Mucosa of rectum (tissue), 2 donors: ENCODE measurements around the gene CDC42EP3.

Experiments used
- H3K27ac ChIP-seq, 2 donors: one replicate each; pipeline ENCODE4 v1.7.0; 2013; ENCODE audit warnings: inconsistent platforms in 2 of 2, low read depth in 2 of 2, low read length in 2 of 2
- H3K27me3 ChIP-seq, 2 donors: one replicate each; pipeline ENCODE4 v1.7.0; 2013; ENCODE audit warnings: low read length in 2 of 2; ENCODE audit not compliant: control insufficient read depth in 2 of 2, insufficient read depth in 2 of 2
- H3K36me3 ChIP-seq, 2 donors: one replicate each; pipeline ENCODE4 v1.7.0; 2013; ENCODE audit warnings: low read length in 2 of 2; ENCODE audit not compliant: control insufficient read depth in 2 of 2, insufficient read depth in 2 of 2
- H3K4me1 ChIP-seq, 2 donors: one replicate each; pipeline ENCODE4 v1.7.0; 2013; ENCODE audit warnings: low read length in 2 of 2, mild to moderate bottlenecking in 1 of 2; ENCODE audit not compliant: control insufficient read depth in 2 of 2, insufficient read depth in 2 of 2
- H3K4me3 ChIP-seq, 2 donors: one replicate each; pipeline ENCODE4 v1.7.0; 2013; ENCODE audit warnings: low read length in 2 of 2
- H3K9ac ChIP-seq, 2 donors: one replicate each; pipeline ENCODE4 v1.7.0; 2013; ENCODE audit warnings: low read length in 2 of 2, low read depth in 1 of 2, mild to moderate bottlenecking in 1 of 2
- H3K9me3 ChIP-seq, 2 donors: one replicate each; pipeline ENCODE4 v1.7.0; 2013; ENCODE audit warnings: low read length in 2 of 2; ENCODE audit not compliant: control insufficient read depth in 2 of 2
- donor health status: healthy.
- donor health status: Normal muscosa, but diverticular disease.

Gene CDC42EP3

GRCh38 chr2:37658682-37659081 lies 12.8 kb downstream of the CDC42EP3 start:
- Histone ChIP-seq H3K9ac (no peak overlapping the region), H3K27me3 (no peaks in the 10 kb centered on the region), H3K9me3 (no peaks in the 10 kb centered on the region), H3K4me1 (peaks cover 22 to 28% of the 10 kb centered on the region in 2 donors), H3K4me3 (no peak overlapping the region), H3K27ac (no peak overlapping the region), H3K36me3 (no peaks in the 10 kb centered on the region)

- Histone ChIP-seq H3K4me3 (no peak overlapping the region), H3K36me3 (no peaks in the 10 kb centered on the region), H3K27me3 (no peaks in the 10 kb centered on the region), H3K9ac (no peak overlapping the region), H3K9me3 (no peaks in the 10 kb centered on the region), H3K27ac (no peak overlapping the region), H3K4me1 (peaks cover 23 to 36% of the 10 kb centered on the region in 2 donors)
These were observed 14.0 kb downstream of the CDC42EP3 start for GRCh38 chr2:37657471-37657870.

GRCh38 chr2:37656512-37657423 lies 14.7 kb downstream of the CDC42EP3 start:
- Histone ChIP-seq H3K27me3 (no peaks in the 10 kb centered on the region), H3K9ac (no peak overlapping the region), H3K36me3 (no peaks in the 10 kb centered on the region), H3K9me3 (no peaks in the 10 kb centered on the region), H3K4me3 (no peak overlapping the region), H3K4me1 (peaks cover 27 to 37% of the 10 kb centered on the region in 2 donors), H3K27ac (peak overlapping the region in 1 of 2 donors; percentile 25)

- Histone ChIP-seq H3K27ac (peak overlapping the region in 1 of 2 donors; percentile 65), H3K4me3 (peak overlapping the region in 1 of 2 donors; percentile 37), H3K27me3 (no peaks in the 10 kb centered on the region), H3K9ac (no peak overlapping the region), H3K4me1 (peaks cover 27 to 35% of the 10 kb centered on the region in 2 donors), H3K36me3 (no peaks in the 10 kb centered on the region), H3K9me3 (no peaks in the 10 kb centered on the region)
These were observed 16.3 kb downstream of the CDC42EP3 start for GRCh38 chr2:37654932-37655841.

- no peaks in the 10 kb centered on the region for H3K36me3 ChIP-seq
- H3K4me1 ChIP-seq: peaks cover 27 to 35% of the 10 kb centered on the region in 2 donors
- no peak overlapping the region for H3K9ac ChIP-seq
- peak overlapping the region; percentile 49 to 65 for H3K27ac ChIP-seq
- no peaks in the 10 kb centered on the region for H3K27me3 ChIP-seq
- peak overlapping the region in 1 of 2 donors; percentile 37 for H3K4me3 ChIP-seq
- H3K9me3 ChIP-seq: no peaks in the 10 kb centered on the region
These were observed 17.0 kb downstream of the CDC42EP3 start for GRCh38 chr2:37654419-37654818.

- H3K27me3 ChIP-seq: no peaks in the 10 kb centered on the region
- peak overlapping the region in 1 of 2 donors; percentile 5 for H3K4me3 ChIP-seq
- H3K36me3 ChIP-seq: no peaks in the 10 kb centered on the region
- peaks cover 27 to 35% of the 10 kb centered on the region in 2 donors for H3K4me1 ChIP-seq
- no peak overlapping the region for H3K9ac ChIP-seq
- no peaks in the 10 kb centered on the region for H3K9me3 ChIP-seq
- H3K27ac ChIP-seq: peak overlapping the region; percentile 49 to 65
These were observed 17.6 kb downstream of the CDC42EP3 start for GRCh38 chr2:37653805-37654378.

- Histone ChIP-seq H3K36me3 (no peaks in the 10 kb centered on the region), H3K4me1 (peaks cover 31 to 42% of the 10 kb centered on the region in 2 donors), H3K9ac (peak overlapping the region in 1 of 2 donors; percentile 34), H3K4me3 (no peak overlapping the region), H3K27me3 (no peaks in the 10 kb centered on the region), H3K9me3 (no peaks in the 10 kb centered on the region), H3K27ac (peak overlapping the region; percentile 16 to 48)
These were observed 18.3 kb downstream of the CDC42EP3 start for GRCh38 chr2:37653093-37653492.

GRCh38 chr2:37652199-37652640 lies 19.2 kb downstream of the CDC42EP3 start:
- H3K9ac ChIP-seq: no peak overlapping the region
- H3K27ac ChIP-seq: peak overlapping the region in 1 of 2 donors; percentile 26
- H3K9me3 ChIP-seq: no peaks in the 10 kb centered on the region
- H3K36me3 ChIP-seq: no peaks in the 10 kb centered on the region
- no peaks in the 10 kb centered on the region for H3K27me3 ChIP-seq
- H3K4me3 ChIP-seq: no peak overlapping the region
- H3K4me1 ChIP-seq: peaks cover 27 to 44% of the 10 kb centered on the region in 2 donors

GRCh38 chr2:37650548-37651093 lies 20.8 kb downstream of the CDC42EP3 start:
- no peak overlapping the region for H3K4me3 ChIP-seq
- peaks cover 0 to 10% of the 10 kb centered on the region in 2 donors for H3K36me3 ChIP-seq
- peaks cover 18 to 31% of the 10 kb centered on the region in 2 donors for H3K4me1 ChIP-seq
- H3K9ac ChIP-seq: no peak overlapping the region
- no peak overlapping the region for H3K27ac ChIP-seq
- no peaks in the 10 kb centered on the region for H3K9me3 ChIP-seq
- H3K27me3 ChIP-seq: no peaks in the 10 kb centered on the region
